GM19025 (cell line): Measurements from ENCODE around the gene EDNRB.
"Not testable (repeated sequence)": the region's sequence is repeated elsewhere in the genome, so short reads cannot be mapped to it uniquely, and the experiment has no call there.

Source experiments
- ATAC-seq: cut with Tn5 transposase; IDR thresholded peaks from one replicate; pipeline ENCODE4 v1.9.1; 2021; ENCODE audit warnings: mild to moderate bottlenecking, low read depth, moderate library complexity; ENCODE audit not compliant: unreplicated experiment

EDNRB gene

DNA sequence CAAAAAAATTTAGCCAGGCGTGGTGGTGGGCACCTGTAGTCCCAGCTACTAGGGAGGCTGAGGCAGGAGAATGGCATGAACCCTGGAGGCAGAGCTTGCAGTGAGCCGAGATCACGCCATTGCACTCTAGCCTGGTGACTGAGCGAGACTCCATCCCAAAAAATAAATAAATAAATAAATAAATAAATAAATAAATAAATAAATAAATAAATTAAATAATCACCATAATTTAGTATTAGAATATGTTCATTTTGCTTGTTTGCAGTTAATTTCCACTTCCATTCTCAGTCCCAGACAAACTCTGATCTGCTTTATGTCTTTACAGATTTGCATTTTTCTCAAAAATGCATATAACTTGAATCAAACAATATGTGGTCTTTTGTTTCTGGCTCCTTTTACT lies 70.6 kb downstream of the EDNRB start:
- ATAC-seq, result not testable (repeated sequence)

DNA sequence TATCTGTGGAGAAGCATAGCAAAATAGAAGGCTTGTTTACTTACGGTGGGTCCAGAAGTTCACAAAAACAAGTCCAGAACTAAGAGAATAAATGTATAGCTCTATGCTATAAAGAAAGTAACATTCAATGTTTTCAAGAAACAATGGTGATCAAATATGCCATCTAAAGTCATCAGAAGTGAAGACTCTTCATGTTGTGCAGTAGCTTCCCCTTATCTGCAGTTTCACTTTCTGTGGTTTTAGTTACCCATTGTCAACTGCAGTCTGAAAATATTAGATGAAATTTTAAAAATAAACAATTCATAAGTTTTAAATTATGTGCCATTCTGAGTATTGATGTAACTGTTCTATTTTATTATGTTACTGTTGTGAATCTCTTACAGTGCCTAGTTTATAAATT lies 72.5 kb downstream of the EDNRB start:
- no peak for ATAC-seq
